Endothelial cell of umbilical vein (primary cell): ENCODE measurements around the gene ANKMY1. TPM values are rescaled to one million over a fixed set of nuclear protein-coding genes. Genes with fewer than 3 reads are reported as not detected.

ENCODE experiments used
- BruUV-seq: library from RNA; stranded (reverse); fragments of 400-500 nt; replicated peaks from 2 replicates; lab custom pipeline; 2021; lab: Mats Ljungman, UMichigan
- CTCF ChIA-PET: fragments of 300-600, 350-600 bp; sonication (Branson Sonifier 250); formaldehyde crosslinking; loops from one replicate; lab custom pipeline; 2021; ENCODE audit warnings: antibody characterized with exemption, inconsistent platforms; lab: Charles Lee
- POLR2A ChIA-PET: fragments of 300-600, 350-600 bp; sonication (Branson Sonifier 250); formaldehyde crosslinking; loops from one replicate; lab custom pipeline; 2021; ENCODE audit warnings: antibody characterized with exemption, inconsistent platforms; lab: Charles Lee
- DNase-seq: peaks from one replicate; pipeline ENCODE4 v3.0.0-alpha.2; 2011; ENCODE audit warnings: low read depth, low spot score
- FAIRE-seq: peaks from 2 replicates; lab custom pipeline; 2011; peaks lifted over from hg19 to GRCh38; lab: Jason Lieb, UNC
- H2AFZ ChIP-seq: 2 replicates; pipeline ENCODE4 v1.6.0; 2012; ENCODE audit warnings: low read depth, low read length, control low read depth, inconsistent platforms
- H3K27ac ChIP-seq: 2 replicates; pipeline ENCODE4 v1.5.1; 2011; ENCODE audit warnings: low read depth, mild to moderate bottlenecking, control low read depth, low read length, moderate library complexity; ENCODE audit not compliant: insufficient read depth
- H3K27me3 ChIP-seq, 2 experiments: 2 replicates each; pipeline versions ENCODE4 v1.6.0 to v1.6.1; 2011; ENCODE audit warnings: low read length in 2 of 2, mixed read lengths in 1 of 2; ENCODE audit not compliant: control insufficient read depth in 2 of 2, insufficient read depth in 2 of 2
- H3K36me3 ChIP-seq, 2 experiments: 2 replicates in 1 of 2; 3 replicates in 1 of 2; pipeline ENCODE4 v1.5.1; 2011; ENCODE audit warnings: low read length in 2 of 2, mild to moderate bottlenecking in 1 of 2, moderate library complexity in 1 of 2; ENCODE audit not compliant: control insufficient read depth in 2 of 2, insufficient read depth in 2 of 2; ENCODE audit errors: extremely low read depth in 1 of 2
- H3K4me1 ChIP-seq: 3 replicates; pipeline ENCODE4 v1.5.1; 2011; ENCODE audit warnings: mild to moderate bottlenecking, low read length; ENCODE audit not compliant: control insufficient read depth, insufficient read depth; ENCODE audit errors: extremely low read depth
- H3K4me2 ChIP-seq: 2 replicates; pipeline ENCODE4 v1.6.1; 2011; ENCODE audit warnings: low read length, control low read depth, mixed read lengths; ENCODE audit not compliant: insufficient read depth
- H3K4me3 ChIP-seq, 3 experiments: fragments of 200-600 bp in 1 of 3; sonication (generic), shearing (Covaris generic) in 1 of 3; replicated peaks in 1 of 3; 2 replicates each; pipeline ENCODE4 v1.5.1; 2011 to 2016; ENCODE audit warnings: control low read depth in 3 of 3, low read length in 3 of 3, mild to moderate bottlenecking in 2 of 3, inconsistent platforms in 1 of 3, low read depth in 1 of 3, moderate library complexity in 1 of 3; ENCODE audit not compliant: insufficient read depth in 1 of 3
- H3K79me2 ChIP-seq: 2 replicates; pipeline ENCODE4 v1.6.0; 2012; ENCODE audit warnings: low read length, inconsistent platforms; ENCODE audit not compliant: control insufficient read depth, insufficient read depth
- H3K9ac ChIP-seq: replicated peaks from 2 replicates; pipeline ENCODE3; 2011; ENCODE audit warnings: low read length, control low read depth; ENCODE audit not compliant: insufficient read depth; ENCODE audit errors: extremely low read depth
- H3K9me1 ChIP-seq: replicated peaks from 3 replicates; pipeline ENCODE4 v1.6.0; 2011; ENCODE audit warnings: mild to moderate bottlenecking, low read length; ENCODE audit not compliant: control insufficient read depth, insufficient read depth; ENCODE audit errors: extremely low read depth
- H3K9me3 ChIP-seq: replicated peaks from 2 replicates; pipeline ENCODE4 v1.5.1; 2012; ENCODE audit warnings: low read length, inconsistent platforms; ENCODE audit not compliant: control insufficient read depth, insufficient read depth
- H4K20me1 ChIP-seq: replicated peaks from 2 replicates; pipeline ENCODE3; 2011; ENCODE audit warnings: mild to moderate bottlenecking, low read length; ENCODE audit not compliant: control insufficient read depth, insufficient read depth; ENCODE audit errors: extremely low read depth
- CTCF ChIP-seq, 2 donors: IDR thresholded peaks; 1 replicate in 1 of 2; 2 replicates in 1 of 2; pipeline ENCODE4 v1.5.1; 2011; ENCODE audit warnings: low read length in 2 of 2, mild to moderate bottlenecking in 2 of 2, moderate library complexity in 2 of 2, control low read depth in 1 of 2, inconsistent platforms in 1 of 2, low read depth in 1 of 2; ENCODE audit not compliant: insufficient read depth in 1 of 2; ENCODE audit errors: extremely low read depth in 1 of 2
- EZH2 ChIP-seq: IDR thresholded peaks from 2 replicates; pipeline ENCODE4 v1.6.1; 2012; ENCODE audit warnings: borderline replicate concordance, low read depth, mild to moderate bottlenecking, moderate library complexity, low read length, inconsistent platforms; ENCODE audit not compliant: severe bottlenecking
- FOS ChIP-seq: IDR thresholded peaks from 2 replicates; pipeline ENCODE4 v1.6.1; 2011; ENCODE audit warnings: mild to moderate bottlenecking, low read length, moderate library complexity, borderline replicate concordance; ENCODE audit not compliant: insufficient read depth
- GATA2 ChIP-seq: IDR thresholded peaks from 2 replicates; pipeline ENCODE4 v1.7.0; 2011; ENCODE audit warnings: low read depth, mild to moderate bottlenecking, moderate library complexity, mixed read lengths, low read length; ENCODE audit not compliant: insufficient read length, insufficient read depth
- JUN ChIP-seq: IDR thresholded peaks from 2 replicates; pipeline ENCODE4 v1.6.1; 2011; ENCODE audit warnings: borderline replicate concordance, low read depth; ENCODE audit not compliant: insufficient read length, insufficient read depth
- MAX ChIP-seq: IDR thresholded peaks from 2 replicates; pipeline ENCODE4 v1.6.1; 2011; ENCODE audit not compliant: insufficient read depth, insufficient read length
- MYC ChIP-seq: IDR thresholded peaks from one replicate; pipeline ENCODE4 v1.6.1; 2011; ENCODE audit warnings: mild to moderate bottlenecking, low read depth, low read length
- POLR2A ChIP-seq: IDR thresholded peaks from 2 replicates; pipeline ENCODE4 v1.6.1; 2012; ENCODE audit warnings: low read depth, mild to moderate bottlenecking, control low read depth, low read length
- POLR2AphosphoS5 ChIP-seq: IDR thresholded peaks from 2 replicates; pipeline ENCODE4 v1.6.1; 2012; ENCODE audit warnings: low read depth, mild to moderate bottlenecking, control low read depth, low read length, moderate library complexity; ENCODE audit not compliant: insufficient read depth
- dilution Hi-C: fragments of 300-500 bp; cut with MboI; formaldehyde crosslinking; loops from one replicate; pipeline ENCODE4 v1.15.0; 2019; ENCODE audit warnings: low sequenced_read_pairs; ENCODE audit not compliant: extremely low pct_ligation_motif_present
- intact Hi-C: fragments of 100-400 bp; cut with micrococcal nuclease; formaldehyde crosslinking; loops from one replicate; pipeline ENCODE4 v1.10.0; 2022
- polyA plus RNA-seq, 4 experiments: library from polyadenylated mRNA; depleted of rRNA in 3 of 4; stranded (reverse) in 3 of 4; unstranded in 1 of 4; fragments of >200 nt; gene quantifications; 2 replicates each; pipeline versions ENCODE4 v1.2.1 to v1.2.3, GENCODE V29; 2011 to 2012; ENCODE audit warnings: missing spikeins in 1 of 4
- total RNA-seq: library from RNA; stranded (reverse); gene quantifications from 2 replicates; pipeline ENCODE4 v1.2.3, GENCODE V29; 2021

ANKMY1 gene
- total and polyA plus RNA-seq, 2 donors (not counting 3 experiments of a cell fraction or from before 2014, with no cell fraction given): 9.0 to 16.0 TPM

- no peaks in the 10 kb centered on the region for H3K9me1 ChIP-seq
- intact Hi-C loops (no loop called here), dilution Hi-C loops (no loop called here)
- FAIRE-seq (no peak), DNase-seq (no peak)
- no peaks in the 10 kb centered on the region for H3K9me3 ChIP-seq
- no peaks in the 10 kb centered on the region for H3K4me1 ChIP-seq
- ChIA-PET POLR2A (no interaction called here), CTCF (interaction anchor here (2.0 kb wide), 1 partner anchor 11 kb away, joined by 5 read pairs; the partner anchor contains the start of gene CAPN10)
- no peaks in the 10 kb centered on the region for H3K27me3 ChIP-seq
- H2AFZ ChIP-seq: no peak overlapping the region
- no peak overlapping the region for H3K4me2 ChIP-seq
- H3K36me3 ChIP-seq: peaks cover 1 to 19% of the 10 kb centered on the region in 2 experiments
- H3K27ac ChIP-seq: no peak overlapping the region
- no peak overlapping the region for H3K9ac ChIP-seq
- H3K79me2 ChIP-seq: peaks cover 2% of the 10 kb centered on the region
- BruUV-seq: no TSS peak
- H3K4me3 ChIP-seq: no peak overlapping the region
- no peaks in the 10 kb centered on the region for H4K20me1 ChIP-seq
- no peak for TF ChIP-seq GATA2
- no peak for TF ChIP-seq MAX
- TF ChIP-seq FOS: no peak
- no peak for TF ChIP-seq POLR2AphosphoS5
- TF ChIP-seq CTCF (IDR thresholded peaks at IDR 0.05; ENCODE audit: extremely low read depth in 1 of 2, insufficient read depth in 1 of 2, low read depth in 1 of 2, low read length in 2 of 2): no peak
- no peak for TF ChIP-seq POLR2A
- TF ChIP-seq JUN: no peak
- no peak for TF ChIP-seq MYC
- TF ChIP-seq EZH2: no peak
These were observed 39.2 kb upstream of the ANKMY1 start for GRCh38 chr2:240597054-240597418.
